IPS-11a (cell line): Measurements from ENCODE around the gene KRTAP20-4.

ENCODE experiments used
- H3K4me3 ChIP-seq: one replicate; pipeline ENCODE4 v1.5.1; 2013; ENCODE audit warnings: low read depth, low read length, control low read depth

KRTAP20-4 gene

DNA sequence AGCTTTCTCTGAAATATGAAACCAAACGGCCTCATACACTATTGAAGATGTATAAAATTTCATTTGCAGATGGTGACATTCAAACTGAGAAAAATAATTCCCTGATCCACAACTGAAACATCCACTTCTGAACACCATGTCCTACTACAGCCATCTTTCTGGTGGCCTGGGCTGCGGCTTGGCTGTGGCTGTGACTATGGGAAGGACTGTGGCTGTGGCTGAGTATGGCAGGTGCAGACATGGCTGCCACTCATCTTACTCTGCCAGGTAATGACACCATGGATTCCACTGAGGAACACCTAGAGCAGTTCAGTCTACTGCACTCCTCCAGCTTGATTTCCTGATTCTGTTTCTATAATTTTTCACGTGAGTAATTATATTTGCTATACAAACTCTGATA, at the start of gene KRTAP20-4:
Gene KRTAP20-4, plus strand, starts transcription at position 106 of the 400 bp plus-strand sequence.
- H3K4me3 ChIP-seq: no peak within 1 kb of the TSS

DNA sequence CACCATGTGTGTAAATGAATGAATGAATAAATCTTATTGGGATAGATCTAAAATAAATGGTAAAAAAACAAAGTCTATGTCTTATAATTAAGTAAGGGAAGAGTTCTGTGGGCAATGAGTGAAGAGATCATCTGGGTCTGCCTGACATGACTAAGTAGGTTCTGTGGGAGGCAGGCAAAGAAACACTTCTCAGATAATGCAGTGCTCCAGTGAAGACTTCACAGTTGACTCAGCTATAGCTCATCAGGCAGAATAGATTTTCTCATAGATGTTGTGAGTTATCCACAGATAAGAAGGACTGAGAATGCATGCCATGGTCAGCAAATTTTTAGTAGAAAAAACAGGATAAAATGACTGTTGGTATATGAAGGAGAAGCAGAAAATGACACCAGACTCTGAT, 42.7 kb upstream of the KRTAP20-4 start:
- H3K4me3 ChIP-seq: no peak overlapping the region

DNA sequence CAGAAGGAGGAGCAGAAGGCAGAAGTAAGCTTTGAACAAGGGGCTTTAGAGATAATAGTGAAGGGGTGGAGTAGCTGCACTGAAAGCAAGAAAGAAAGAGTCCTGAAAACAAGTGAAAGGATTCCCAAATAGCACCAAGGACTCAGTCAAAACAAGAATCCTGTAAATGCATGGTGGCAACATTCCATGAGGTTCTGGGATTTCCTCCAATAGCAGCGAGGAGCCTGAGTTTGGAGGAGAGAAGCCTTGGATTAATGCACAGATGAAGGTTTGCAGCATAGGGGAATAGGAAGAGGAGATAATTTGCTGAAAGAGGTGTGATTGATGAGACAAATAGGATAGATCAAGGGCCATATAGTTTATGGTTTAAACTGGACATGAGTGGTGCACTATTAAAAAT, 41.1 kb upstream of the KRTAP20-4 start:
- no peak overlapping the region for H3K4me3 ChIP-seq

DNA sequence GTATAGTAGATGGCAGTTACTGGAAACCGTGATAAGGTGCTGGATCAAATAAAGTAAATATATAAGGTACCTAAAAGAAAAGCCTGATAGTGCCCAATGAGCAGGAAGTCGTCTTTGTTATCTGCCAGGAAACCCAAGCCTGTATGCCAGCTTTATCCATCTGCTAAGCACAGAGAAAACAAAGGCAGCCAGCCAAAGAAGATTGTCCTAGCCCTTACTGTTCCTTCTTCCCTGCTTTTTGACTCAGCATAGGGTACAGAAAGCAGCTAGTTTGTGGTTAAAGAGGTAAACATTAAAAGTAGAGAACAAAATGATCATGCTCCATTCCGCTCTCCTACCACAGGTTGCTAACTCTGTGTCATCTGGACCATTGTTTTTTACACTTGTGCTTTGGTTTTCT, 40.3 kb upstream of the KRTAP20-4 start:
- H3K4me3 ChIP-seq: no peak overlapping the region

DNA sequence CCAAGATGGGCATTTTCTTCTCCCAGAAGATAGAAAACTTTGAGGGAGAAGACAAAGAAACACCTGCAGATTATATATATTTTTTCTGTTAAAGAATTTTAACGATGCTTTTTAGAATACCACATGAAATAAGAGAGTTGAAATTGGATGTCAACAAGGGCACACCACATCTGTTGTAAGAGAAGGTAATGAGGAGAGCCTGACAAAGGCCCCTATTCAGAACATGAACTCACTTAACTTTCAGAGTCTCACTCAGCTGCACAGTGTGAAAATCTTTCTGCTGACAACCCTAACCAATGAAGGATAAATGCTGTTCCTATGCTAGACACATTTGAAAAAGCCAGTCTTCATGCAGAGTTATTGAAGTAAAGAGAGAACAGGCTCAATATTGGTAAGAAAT, 37.6 kb upstream of the KRTAP20-4 start:
- no peak overlapping the region for H3K4me3 ChIP-seq

DNA sequence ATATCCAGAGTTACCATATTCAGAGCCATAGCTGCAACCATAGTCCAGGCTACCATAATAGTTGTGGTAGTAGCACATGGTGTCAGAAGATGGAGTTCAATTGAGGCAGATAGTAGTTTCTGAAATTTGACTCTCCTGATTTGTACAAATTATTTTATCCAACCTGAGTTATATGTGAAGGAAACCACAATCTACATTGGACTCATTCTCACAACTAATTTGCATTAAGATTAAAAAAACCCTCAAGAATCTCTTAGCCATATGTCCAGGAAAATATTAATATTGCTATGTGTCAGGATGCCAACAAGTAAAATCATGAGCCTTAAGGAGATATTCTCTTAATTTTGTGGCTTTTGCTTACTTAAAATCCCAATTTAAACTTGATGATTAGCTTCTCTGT, 30.1 kb upstream of the KRTAP20-4 start, which contains the start of gene KRTAP22-2:
Gene KRTAP22-2, minus strand, starts transcription at position 101 of the 400 bp plus-strand sequence.
- H3K4me3 ChIP-seq: no peak within 1 kb of the TSS

DNA sequence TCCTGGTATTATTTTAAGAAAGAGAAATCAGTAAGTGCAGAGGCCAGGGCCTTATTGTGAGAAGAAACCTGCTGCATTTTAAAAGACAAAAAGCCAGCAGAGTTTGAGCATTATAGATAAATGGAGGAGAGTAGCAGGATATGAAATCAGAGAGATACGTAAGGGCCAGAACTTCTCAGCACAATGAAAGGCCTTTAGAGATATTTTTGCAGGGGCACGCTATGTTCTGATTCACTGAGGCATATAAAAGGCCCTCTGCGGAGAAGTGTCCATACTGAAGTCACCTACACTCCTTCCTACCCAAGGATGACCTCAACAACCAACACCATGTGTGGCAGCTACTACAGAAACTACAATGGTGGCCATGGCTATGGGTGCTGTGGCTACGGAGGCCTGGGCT, 28.3 kb upstream of the KRTAP20-4 start, which contains the start of gene KRTAP6-3:
Gene KRTAP6-3, plus strand, starts transcription at position 301 of the 400 bp plus-strand sequence. Its CDS starts 6 bp downstream, at position 307.
- H3K4me3 ChIP-seq: no peak within 1 kb of the TSS

DNA sequence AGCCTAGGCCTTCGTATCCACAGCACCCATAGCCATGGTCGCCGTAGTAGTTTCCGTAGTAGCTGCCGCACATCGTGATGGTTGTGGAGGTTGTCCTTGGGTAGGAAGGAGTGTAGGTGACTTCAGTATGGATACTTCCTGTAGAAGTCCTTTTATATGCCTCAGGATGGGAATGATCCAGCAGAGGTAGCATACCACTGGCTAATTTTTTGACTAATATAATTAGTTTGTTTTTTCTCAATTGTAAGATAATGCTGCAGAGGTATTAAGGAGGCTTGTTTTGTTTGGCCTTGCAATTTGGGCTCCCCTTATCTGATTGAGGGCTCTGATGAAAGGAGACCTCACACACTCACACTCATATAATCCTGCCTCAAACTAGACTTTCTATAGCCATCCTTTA, 21.6 kb upstream of the KRTAP20-4 start, which contains the start of gene KRTAP6-2:
Gene KRTAP6-2, minus strand, starts transcription at position 101 of the 400 bp plus-strand sequence. Its CDS starts 28 bp downstream, at position 73.
- H3K4me3 ChIP-seq: no peak within 1 kb of the TSS

DNA sequence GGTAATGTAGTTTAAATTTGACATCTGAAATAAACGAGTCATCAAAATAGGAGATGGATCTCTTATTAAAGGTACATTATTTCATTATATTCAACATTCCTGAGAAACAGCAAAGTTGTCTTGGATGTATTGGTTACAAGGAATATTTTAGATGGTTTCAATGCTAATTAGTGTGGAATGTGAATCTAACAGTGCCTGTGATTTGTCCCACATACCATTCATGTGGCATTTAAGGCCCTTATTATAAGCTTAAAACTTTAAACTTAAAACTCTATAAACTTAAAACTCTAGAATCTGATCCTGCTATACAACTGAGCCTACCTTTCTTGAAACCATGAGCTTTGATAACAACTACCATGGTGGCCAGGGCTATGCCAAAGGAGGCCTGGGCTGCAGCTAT, 19.6 kb upstream of the KRTAP20-4 start, which contains the start of gene KRTAP22-1:
Gene KRTAP22-1, plus strand, starts transcription at position 301 of the 400 bp plus-strand sequence.
- H3K4me3 ChIP-seq: no peak within 1 kb of the TSS

DNA sequence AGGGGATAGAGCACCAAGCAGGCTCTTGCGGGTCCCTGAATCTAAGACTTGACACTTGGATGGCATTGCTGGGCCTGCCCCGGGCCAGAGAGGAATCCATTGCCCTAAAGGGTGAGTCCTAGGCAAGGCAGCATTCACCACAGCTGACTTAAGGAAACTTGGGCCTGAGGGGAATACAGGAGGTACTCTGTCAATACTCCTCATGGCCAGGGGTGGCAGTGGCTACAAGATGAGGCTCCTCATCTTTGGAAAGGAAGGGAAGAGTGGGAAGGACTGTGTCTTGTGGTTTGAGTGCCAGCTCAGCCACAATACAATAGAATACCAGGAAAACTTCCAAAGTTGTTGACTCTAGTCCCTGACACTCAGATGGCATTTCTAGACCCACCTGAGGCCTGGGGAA, 14.5 kb upstream of the KRTAP20-4 start:
- no peak overlapping the region for H3K4me3 ChIP-seq

DNA sequence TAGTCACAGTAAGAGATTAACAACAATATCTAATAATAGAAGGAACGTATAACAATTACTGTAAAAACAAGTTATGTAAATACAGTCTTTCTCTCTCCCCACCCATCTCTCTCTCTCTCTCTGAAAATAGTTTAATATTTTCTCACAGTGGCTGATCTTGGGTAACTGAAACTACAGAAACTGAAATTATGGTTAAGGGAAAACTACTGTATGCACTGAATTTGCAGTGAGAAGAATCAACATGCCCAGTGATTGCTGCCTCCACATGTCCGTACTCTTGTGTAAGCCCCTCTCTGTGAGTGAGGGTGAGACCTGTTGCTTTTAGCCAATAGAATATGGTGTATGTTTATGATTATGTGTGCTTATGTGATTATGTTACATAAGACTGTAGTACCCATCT, 8.3 kb upstream of the KRTAP20-4 start:
- H3K4me3 ChIP-seq: no peak overlapping the region

DNA sequence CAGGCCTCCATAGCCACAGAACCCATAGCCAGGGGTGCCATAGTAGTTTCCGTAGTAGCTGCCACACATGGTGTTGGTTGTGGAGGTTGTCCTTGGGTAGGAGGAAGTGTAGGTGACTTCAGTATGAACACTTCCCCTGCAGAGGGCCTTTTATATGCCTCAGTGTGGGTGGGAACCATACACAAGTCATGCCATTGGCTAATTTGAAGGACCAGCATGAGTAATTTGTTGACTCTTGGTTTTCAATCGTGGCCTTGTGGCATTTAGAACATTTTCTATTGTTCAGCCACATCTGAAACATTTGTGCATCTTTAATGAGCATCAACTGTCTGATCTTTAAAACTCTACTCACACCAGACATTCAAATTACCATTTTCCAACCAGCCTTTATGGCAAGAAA, 6.6 kb upstream of the KRTAP20-4 start, which contains the start of gene KRTAP6-1:
Gene KRTAP6-1, minus strand, starts transcription at position 95 of the 400 bp plus-strand sequence. Its CDS starts 26 bp downstream, at position 69.
- no peak within 1 kb of the TSS for H3K4me3 ChIP-seq

DNA sequence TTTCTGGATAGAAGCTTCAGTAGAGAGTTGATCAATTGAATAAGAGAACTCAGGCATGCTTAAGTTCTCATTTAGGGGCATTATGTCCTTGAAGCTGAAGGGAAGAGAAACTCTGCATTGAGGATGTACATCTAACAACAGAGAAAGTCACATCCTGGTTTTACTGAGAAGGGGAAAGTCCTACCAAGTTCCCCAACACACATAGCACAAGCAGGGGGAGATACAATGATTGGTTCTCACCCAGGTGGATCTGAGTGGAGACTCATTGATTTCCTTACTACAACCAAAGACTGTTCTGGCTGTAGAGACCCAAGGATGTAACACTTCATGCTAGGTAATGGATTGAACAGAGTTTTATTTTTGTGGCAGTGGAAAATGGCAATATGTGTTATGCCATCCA, 5.2 kb upstream of the KRTAP20-4 start:
- H3K4me3 ChIP-seq: no peak overlapping the region

DNA sequence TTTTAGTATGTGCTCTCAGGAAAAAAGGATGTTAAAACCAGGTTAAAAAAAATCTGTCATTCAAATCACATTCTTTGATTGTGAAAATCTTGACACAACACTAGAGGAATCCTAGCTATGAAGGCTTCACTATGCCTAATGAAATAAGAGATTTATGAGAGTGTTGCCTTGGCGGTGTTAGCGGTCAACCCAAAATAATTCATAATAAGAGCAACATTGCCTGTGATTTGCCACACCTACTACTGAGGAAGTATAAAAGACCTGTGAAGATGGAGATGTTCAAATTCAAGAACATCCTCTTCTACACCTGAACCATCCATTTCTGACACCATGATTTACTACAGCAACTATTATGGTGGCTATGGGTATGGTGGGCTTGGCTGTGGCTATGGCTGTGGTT, 4.3 kb upstream of the KRTAP20-4 start, which contains the start of gene KRTAP20-1:
Gene KRTAP20-1, plus strand, starts transcription at position 301 of the 400 bp plus-strand sequence. Its CDS starts 30 bp downstream, at position 331.
- no peak within 1 kb of the TSS for H3K4me3 ChIP-seq

DNA sequence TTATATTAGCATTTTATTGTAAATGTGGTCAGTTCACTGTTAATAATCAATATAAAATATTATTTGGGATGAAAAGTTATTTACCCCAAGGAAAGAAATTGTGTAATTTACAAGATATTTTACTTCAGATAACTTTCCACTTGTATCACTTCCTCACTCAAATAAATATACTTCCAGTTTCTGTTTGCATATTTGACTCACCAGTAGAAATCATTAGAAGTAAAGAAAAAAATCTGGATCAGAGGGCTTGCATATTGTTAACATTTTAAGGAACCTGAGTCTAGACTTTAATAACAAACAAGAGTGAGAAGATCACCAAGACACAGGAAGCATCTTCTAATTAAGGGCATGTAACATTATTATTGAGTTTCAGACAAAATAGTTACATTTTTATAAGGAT, 347 bp upstream of the KRTAP20-4 start:
- H3K4me3 ChIP-seq: no peak overlapping the region

DNA sequence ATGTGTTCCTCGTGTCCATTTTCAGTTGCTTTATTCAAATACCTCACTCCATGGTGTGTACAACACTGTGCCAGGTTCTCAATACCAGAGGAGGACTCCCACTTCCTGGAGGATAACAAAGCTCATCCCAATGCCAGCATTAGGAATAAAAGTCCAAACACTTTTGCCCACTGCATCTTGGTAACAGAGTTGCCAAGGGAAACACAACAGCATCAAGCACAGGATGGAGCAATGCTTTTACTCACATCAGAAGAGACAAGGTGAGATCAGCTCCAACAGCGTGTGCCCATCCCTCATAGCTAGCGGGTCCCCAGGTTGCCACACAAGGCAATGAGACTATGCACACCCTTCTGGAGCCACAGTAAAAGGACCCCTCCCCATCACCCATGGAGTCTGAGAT, 2.9 kb downstream of the KRTAP20-4 start:
- no peak overlapping the region for H3K4me3 ChIP-seq

DNA sequence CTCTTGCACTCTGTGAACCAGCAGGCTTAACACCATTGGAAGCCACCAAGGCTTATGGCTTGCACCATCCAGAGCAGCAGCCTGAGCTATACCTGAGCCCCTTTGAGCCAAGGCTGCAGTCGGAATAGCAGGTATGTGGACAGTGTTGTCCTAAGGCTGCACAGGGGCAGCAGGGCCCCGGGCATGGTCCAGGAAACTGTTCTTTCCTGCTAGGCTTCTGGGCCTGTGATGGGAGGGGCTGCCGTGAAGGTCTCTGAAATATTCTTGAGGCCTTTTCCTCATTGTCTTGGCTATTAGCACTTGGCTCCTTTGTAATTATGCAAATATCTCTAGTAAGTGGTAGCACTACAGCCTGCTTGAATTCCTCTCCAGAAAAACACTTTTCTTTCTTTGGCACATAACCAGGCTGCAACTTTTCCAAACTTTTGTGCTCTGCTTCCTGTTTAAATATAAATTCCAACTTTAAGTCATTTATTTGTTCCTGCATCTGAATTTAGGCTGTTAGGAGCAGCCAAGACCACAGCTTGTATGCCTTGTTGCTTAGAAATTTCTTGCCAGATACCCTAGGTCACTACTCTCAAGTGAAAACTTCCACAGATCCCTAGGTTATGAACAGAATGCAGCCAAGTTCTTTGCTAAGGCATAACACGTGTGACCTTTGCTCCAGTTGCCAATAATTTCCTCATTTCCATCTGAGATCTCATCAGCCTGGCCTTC, 5.2 kb downstream of the KRTAP20-4 start:
- H3K4me3 ChIP-seq: no peak overlapping the region

DNA sequence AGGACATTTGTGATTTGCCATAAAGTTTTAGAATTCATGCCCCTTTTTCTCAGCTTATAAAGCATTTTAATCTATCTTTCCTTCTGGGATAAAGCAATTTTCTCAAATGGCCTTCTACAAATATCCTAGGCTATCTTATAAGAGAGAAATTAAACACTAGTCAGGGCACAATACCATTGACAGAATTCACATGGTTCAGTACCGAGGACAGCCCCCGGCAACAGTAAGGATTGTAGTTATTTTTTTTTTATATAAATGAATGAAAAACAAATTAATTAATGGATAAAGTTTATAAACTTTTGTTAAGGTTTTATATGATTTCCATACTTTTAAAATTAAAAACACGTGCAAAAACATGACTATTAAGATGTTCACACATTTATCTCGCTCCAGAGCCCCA, 7.7 kb downstream of the KRTAP20-4 start:
- H3K4me3 ChIP-seq: no peak overlapping the region

DNA sequence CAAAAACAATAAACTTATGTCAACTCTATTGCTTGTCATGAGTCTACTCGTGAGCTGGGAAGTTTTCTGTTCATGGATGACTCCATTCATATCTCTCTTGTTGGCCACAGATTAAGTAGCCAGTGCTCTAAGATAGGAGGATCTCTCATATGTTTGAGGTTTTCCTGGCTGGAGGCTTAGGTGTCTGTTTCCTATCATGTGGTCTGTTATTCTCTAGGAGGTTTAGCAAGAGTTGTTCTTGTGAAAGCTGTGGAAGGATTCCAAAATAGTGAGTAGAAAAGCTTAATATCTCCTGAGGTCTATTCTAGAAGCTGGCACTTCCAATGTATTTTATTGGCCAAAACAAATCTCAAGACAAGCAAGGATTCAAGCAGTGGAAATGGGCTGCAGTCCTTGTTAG, 8.8 kb downstream of the KRTAP20-4 start:
- no peak overlapping the region for H3K4me3 ChIP-seq

DNA sequence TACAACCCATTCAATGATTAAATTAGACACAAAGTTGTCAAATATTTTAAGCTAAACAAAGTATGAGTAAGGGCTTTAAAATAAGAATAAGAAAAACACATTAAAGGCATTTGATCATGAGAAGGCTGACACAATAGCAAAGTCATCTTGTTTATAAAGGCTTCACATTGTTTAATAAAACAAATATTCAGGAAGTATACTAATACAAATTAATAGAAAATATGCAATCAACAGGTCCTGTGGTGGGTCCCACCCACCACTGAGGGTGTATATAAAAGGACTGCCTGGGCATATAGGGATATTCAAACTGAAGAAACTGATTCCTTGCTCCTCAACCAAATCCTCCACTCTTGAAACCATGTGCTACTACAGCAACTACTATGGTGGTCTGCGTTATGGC, 14.5 kb downstream of the KRTAP20-4 start, which contains the start of gene KRTAP20-2:
Gene KRTAP20-2, plus strand, starts transcription at position 301 of the 400 bp plus-strand sequence. Its CDS starts 58 bp downstream, at position 359.
- H3K4me3 ChIP-seq: no peak within 1 kb of the TSS

DNA sequence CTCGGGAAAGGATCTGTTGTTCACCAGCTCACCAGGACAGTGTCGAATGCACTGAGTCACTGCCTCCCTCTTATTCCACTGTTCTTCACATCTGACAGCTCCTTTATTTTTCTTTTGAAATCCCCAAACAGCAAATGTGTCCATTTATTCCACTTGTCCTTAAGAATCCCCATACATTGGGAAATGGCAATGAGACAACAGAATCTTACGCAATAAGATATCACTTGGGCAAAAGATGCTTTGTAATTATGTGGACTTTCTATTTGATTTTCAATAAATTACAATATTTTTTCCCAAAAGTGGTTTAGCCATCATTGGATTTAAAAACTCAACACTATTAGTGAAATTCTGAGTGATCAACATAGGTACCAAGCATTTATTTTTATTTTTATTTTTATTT, 18.3 kb downstream of the KRTAP20-4 start:
- no peak overlapping the region for H3K4me3 ChIP-seq

DNA sequence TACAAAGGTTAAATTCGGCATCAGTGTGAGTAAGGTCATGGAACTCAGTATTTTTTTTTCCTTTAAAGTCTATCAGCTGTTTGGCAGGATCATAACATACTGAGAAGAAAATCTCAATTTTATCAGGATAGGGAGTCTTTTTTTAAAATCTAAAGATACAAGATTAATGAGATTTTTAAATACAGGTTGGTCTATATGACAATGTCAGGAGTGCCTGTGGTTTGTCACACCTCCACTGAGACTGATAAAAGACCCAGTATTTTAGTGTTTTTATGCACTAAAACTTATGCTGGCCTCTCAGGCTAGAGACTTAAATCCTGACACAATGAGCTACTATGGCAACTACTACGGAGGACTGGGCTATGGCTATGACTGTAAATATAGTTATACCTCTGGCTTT, 22.1 kb downstream of the KRTAP20-4 start, which contains the start of gene KRTAP20-3:
Gene KRTAP20-3, plus strand, starts transcription at position 301 of the 400 bp plus-strand sequence.
- H3K4me3 ChIP-seq: no peak within 1 kb of the TSS
